ENCODE data around the gene SNAPC2. TPM values are rescaled to one million over a fixed set of nuclear protein-coding genes. Genes with fewer than 3 reads are reported as not detected.

The SNAPC2 gene
- total RNA-seq, 2 donors from 2014 or later: 13.4 to 15.4 TPM

GRCh38 chr19:7926021-7926726 lies 6.0 kb downstream of the SNAPC2 start, which contains the start of gene CTXN1:
Gene CTXN1 (minus strand): TSS chr19:7926135. CDS start chr19:7925538, 597 bp downstream.
- H3K27ac ChIP-seq: no peak within 1 kb of the TSS

GRCh38 chr19:7926727-7927604 lies 6.8 kb downstream of the SNAPC2 start:
- Histone ChIP-seq H3K36me3 (peaks cover 4% of the 10 kb centered on the region), H3K9me3 (no peaks in the 10 kb centered on the region), H3K27me3 (no peaks in the 10 kb centered on the region), H3K27ac (no peak overlapping the region), H3K9ac (ENCODE audit: low read depth in 2 of 2, low read length in 2 of 2) (no peak overlapping the region), H3K4me1 (no peaks in the 10 kb centered on the region), H3K4me3 (no peak overlapping the region)
- intact Hi-C loops (cut with DNase I): loop anchor here (10.0 kb wide), 1 partner anchor 72 kb away; no protein-coding TSS in a partner anchor
- no peak for DNase-seq
- no peak for TF ChIP-seq CTCF (IDR thresholded peaks at IDR 0.05)

More at GRCh38 chr19:7926021-7926726, 6.0 kb downstream of the SNAPC2 start, which contains the start of gene CTXN1:
- DNase-seq: peak; percentile 83
- Histone ChIP-seq H3K9me3 (no peaks in the 10 kb centered on the region), H3K4me3 (peak within 1 kb of the TSS; percentile 38), H3K4me1 (peaks cover 6% of the 10 kb centered on the region), H3K9ac (ENCODE audit: low read depth in 2 of 2, low read length in 2 of 2) (peak within 1 kb of the TSS in 1 of 2 donors; percentile 26), H3K36me3 (no peaks in the 10 kb centered on the region), H3K27me3 (no peaks in the 10 kb centered on the region)
- no peak for TF ChIP-seq CTCF (IDR thresholded peaks at IDR 0.05)
- intact Hi-C loops (cut with DNase I): loop anchor here (10.0 kb wide), 1 partner anchor 71 kb away; no protein-coding TSS in a partner anchor

- H3K4me1 ChIP-seq: no peaks in the 10 kb centered on the region
- no peak for TF ChIP-seq CTCF (IDR thresholded peaks at IDR 0.05)
- no peak overlapping the region for H3K4me3 ChIP-seq
- no peaks in the 10 kb centered on the region for H3K27me3 ChIP-seq
- no peak for DNase-seq
- H3K9ac ChIP-seq (ENCODE audit: low read depth in 2 of 2, low read length in 2 of 2): no peak overlapping the region
- H3K27ac ChIP-seq: no peak overlapping the region
- H3K9me3 ChIP-seq: no peaks in the 10 kb centered on the region
- intact Hi-C loops (cut with DNase I): loop anchor here (10.0 kb wide), 1 partner anchor 73 kb away; no protein-coding TSS in a partner anchor
- H3K36me3 ChIP-seq: peaks cover 12% of the 10 kb centered on the region
Measured at GRCh38 chr19:7927605-7928333, 7.6 kb downstream of the SNAPC2 start.

GRCh38 chr19:7928334-7928706 lies 8.2 kb downstream of the SNAPC2 start:
- peaks cover 18% of the 10 kb centered on the region for H3K36me3 ChIP-seq

More at GRCh38 chr19:7928334-7928706, 8.2 kb downstream of the SNAPC2 start:
- intact Hi-C loops (cut with DNase I): loop anchor here (10.0 kb wide), 1 partner anchor 74 kb away; no protein-coding TSS in a partner anchor
- Histone ChIP-seq H3K4me3 (no peak overlapping the region), H3K27ac (no peak overlapping the region), H3K4me1 (no peaks in the 10 kb centered on the region), H3K27me3 (no peaks in the 10 kb centered on the region), H3K9me3 (no peaks in the 10 kb centered on the region), H3K9ac (ENCODE audit: low read depth in 2 of 2, low read length in 2 of 2) (no peak overlapping the region)
- no peak for DNase-seq
- no peak for TF ChIP-seq CTCF (IDR thresholded peaks at IDR 0.05)

All from colonic mucosa (tissue), 4 donors.